ENCODE measurements around the gene EFEMP1. TPM values are rescaled to one million over a fixed set of nuclear protein-coding genes. Genes with fewer than 3 reads are reported as not detected.
"Not testable (repeated sequence)": the region's sequence is repeated elsewhere in the genome, so short reads cannot be mapped to it uniquely, and the experiment has no call there.

EFEMP1 gene
- total and polyA plus RNA-seq, 10 of the 15 experiments (the other 5 are each of a cell fraction or from before 2014, with no cell fraction given) = 0.27 to 1.2 (median 0.35) TPM; not detected in 6

DNA sequence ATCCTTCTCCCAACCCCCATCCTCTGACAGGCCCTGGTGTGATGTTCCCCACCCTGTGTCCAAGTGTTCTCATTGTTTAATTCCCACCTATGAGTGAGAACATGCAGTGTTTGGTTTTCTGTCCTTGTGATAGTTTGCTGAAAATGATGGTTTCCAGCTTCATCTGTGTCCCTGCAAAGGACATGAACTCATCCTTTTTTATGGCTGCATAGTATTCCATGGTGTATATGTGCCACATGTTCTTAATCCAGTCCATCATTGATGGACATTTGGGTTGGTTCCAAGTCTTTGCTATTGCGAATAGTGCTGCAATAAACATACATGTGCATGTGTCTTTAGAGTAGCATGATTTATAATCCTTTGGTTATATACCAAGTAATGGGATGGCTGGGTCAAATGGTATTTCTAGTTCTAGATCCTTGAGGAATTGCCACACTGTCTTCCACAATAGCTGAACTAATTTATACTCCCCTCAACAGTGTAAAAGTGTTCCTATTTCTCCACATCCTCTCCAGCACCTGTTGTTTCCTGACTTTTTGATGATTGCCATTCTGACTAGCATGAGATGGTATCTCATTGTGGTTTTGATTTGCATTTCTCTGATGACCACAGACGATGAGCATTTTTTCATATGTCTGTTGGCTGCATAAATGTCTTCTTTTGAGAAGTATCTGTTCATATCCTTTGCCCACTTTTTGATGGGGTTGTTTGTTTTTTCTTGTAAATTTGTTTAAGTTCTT, 91.7 kb downstream of the EFEMP1 start:
- H3K36me3 ChIP-seq (ENCODE audit: control insufficient read depth in 2 of 2, insufficient read depth in 2 of 2, low read length in 1 of 2); H3K9me3 ChIP-seq (replicated peaks; ENCODE audit: control insufficient read depth, insufficient read depth, low read length); H2AFZ ChIP-seq (ENCODE audit: control insufficient read depth, low read depth, low read length); H3K4me1 ChIP-seq (ENCODE audit: control insufficient read depth, insufficient read depth, low read length); RAD21 ChIA-PET (ENCODE audit: unreplicated experiment); FAIRE-seq; H4K20me1 ChIP-seq (ENCODE audit: control insufficient read depth, insufficient read depth); H3K79me2 ChIP-seq (ENCODE audit: control insufficient read depth, insufficient read depth, low read length); H3K4me2 ChIP-seq (ENCODE audit: control insufficient read depth, insufficient read depth); BruUV-seq (replicated peaks); ATAC-seq; DNase-seq (ENCODE audit: low read depth, low spot score); H3K4me3 ChIP-seq; POLR2A ChIA-PET; CTCF ChIA-PET; H3K9ac ChIP-seq (ENCODE audit: control insufficient read depth, insufficient read depth, low read length); intact Hi-C loops (cut with micrococcal nuclease; ENCODE audit: unreplicated experiment); SMC1A ChIA-PET (ENCODE audit: uncharacterized antibody, unreplicated experiment); H3K27ac ChIP-seq (ENCODE audit: control insufficient read depth, insufficient read depth); H3K27me3 ChIP-seq (replicated peaks in 1 of 2; ENCODE audit: control insufficient read depth in 2 of 2, insufficient read depth in 2 of 2, low read length in 1 of 2); in situ Hi-C loops (cut with MboI): not testable (repeated sequence)
- 7% methylated on average over 2 of the region's 2 CpGs for WGBS (ENCODE audit: insufficient coverage, insufficient replicate concordance, low lambda C conversion rate, missing lambda C conversion rate)

- CTCF ChIA-PET = no interaction called here
- H3K9ac ChIP-seq (ENCODE audit: control insufficient read depth, insufficient read depth, low read length) = no peak overlapping the region
- no peaks in the 10 kb centered on the region for H3K9me3 ChIP-seq (replicated peaks; ENCODE audit: control insufficient read depth, insufficient read depth, low read length)
- WGBS (ENCODE audit: insufficient coverage, insufficient replicate concordance, low lambda C conversion rate, missing lambda C conversion rate) = 5% methylated on average over 1 of the region's 1 CpG
- intact Hi-C loops (cut with micrococcal nuclease; ENCODE audit: unreplicated experiment) = no loop called here
- no peak overlapping the region for H3K4me3 ChIP-seq
- DNase-seq (ENCODE audit: low read depth, low spot score) = no peak
- FAIRE-seq = no peak
- no peaks in the 10 kb centered on the region for H3K4me1 ChIP-seq (ENCODE audit: control insufficient read depth, insufficient read depth, low read length)
- ATAC-seq = no peak
- in situ Hi-C loops (cut with MboI) = no loop called here
- POLR2A ChIA-PET = no interaction called here
- no peak overlapping the region for H2AFZ ChIP-seq (ENCODE audit: control insufficient read depth, low read depth, low read length)
- H3K36me3 ChIP-seq (ENCODE audit: control insufficient read depth in 2 of 2, insufficient read depth in 2 of 2, low read length in 1 of 2) = no peaks in the 10 kb centered on the region
- H3K27ac ChIP-seq (ENCODE audit: control insufficient read depth, insufficient read depth) = no peak overlapping the region
- SMC1A ChIA-PET (ENCODE audit: uncharacterized antibody, unreplicated experiment) = interaction anchor here (1.2 kb wide), 1 partner anchor 9 kb away, joined by 3 read pairs; no protein-coding TSS in a partner anchor
- no peak overlapping the region for H3K4me2 ChIP-seq (ENCODE audit: control insufficient read depth, insufficient read depth)
- H4K20me1 ChIP-seq (ENCODE audit: control insufficient read depth, insufficient read depth) = no peaks in the 10 kb centered on the region
- no peaks in the 10 kb centered on the region for H3K79me2 ChIP-seq (ENCODE audit: control insufficient read depth, insufficient read depth, low read length)
- no TSS peak for BruUV-seq (replicated peaks)
- H3K27me3 ChIP-seq (replicated peaks in 1 of 2; ENCODE audit: control insufficient read depth in 2 of 2, insufficient read depth in 2 of 2, low read length in 1 of 2) = no peaks in the 10 kb centered on the region
- RAD21 ChIA-PET (ENCODE audit: unreplicated experiment) = no interaction called here
- TF ChIP-seq CHD4 (IDR thresholded peaks at IDR 0.05) (no peak), EP300 (IDR thresholded peaks at IDR 0.05; ENCODE audit: borderline replicate concordance in 1 of 2, control insufficient read depth in 1 of 2, low read depth in 2 of 2, low read length in 2 of 2) (no peak), SPI1 (IDR thresholded peaks at IDR 0.05; ENCODE audit: borderline replicate concordance, insufficient read depth, low read depth, low read length) (no peak), SIN3A (IDR thresholded peaks at IDR 0.05; ENCODE audit: low read depth, low read length) (no peak), IKZF2 (IDR thresholded peaks at IDR 0.05) (no peak), MEF2B (IDR thresholded peaks at IDR 0.05; ENCODE audit: partially characterized antibody, poor library complexity, severe bottlenecking) (no peak), CBX5 (IDR thresholded peaks at IDR 0.05; ENCODE audit: low read depth) (no peak), CHD1 (IDR thresholded peaks at IDR 0.05; ENCODE audit: low read depth, low read length) (no peak), MYC (IDR thresholded peaks at IDR 0.05; ENCODE audit: insufficient read depth, insufficient read length, insufficient replicate concordance, low read length, severe bottlenecking) (no peak), NR2C2 (IDR thresholded peaks at IDR 0.05; ENCODE audit: borderline replicate concordance, control insufficient read depth, insufficient read length, low read depth) (no peak), IRF4 (IDR thresholded peaks at IDR 0.05; ENCODE audit: low read depth, low read length) (no peak), ZZZ3 (IDR thresholded peaks at IDR 0.05; ENCODE audit: control insufficient read depth, insufficient read length, low read depth) (no peak), MXI1 (IDR thresholded peaks at IDR 0.05; ENCODE audit: low read depth, low read length) (no peak)
- TF ChIP-seq, protein P1, sequence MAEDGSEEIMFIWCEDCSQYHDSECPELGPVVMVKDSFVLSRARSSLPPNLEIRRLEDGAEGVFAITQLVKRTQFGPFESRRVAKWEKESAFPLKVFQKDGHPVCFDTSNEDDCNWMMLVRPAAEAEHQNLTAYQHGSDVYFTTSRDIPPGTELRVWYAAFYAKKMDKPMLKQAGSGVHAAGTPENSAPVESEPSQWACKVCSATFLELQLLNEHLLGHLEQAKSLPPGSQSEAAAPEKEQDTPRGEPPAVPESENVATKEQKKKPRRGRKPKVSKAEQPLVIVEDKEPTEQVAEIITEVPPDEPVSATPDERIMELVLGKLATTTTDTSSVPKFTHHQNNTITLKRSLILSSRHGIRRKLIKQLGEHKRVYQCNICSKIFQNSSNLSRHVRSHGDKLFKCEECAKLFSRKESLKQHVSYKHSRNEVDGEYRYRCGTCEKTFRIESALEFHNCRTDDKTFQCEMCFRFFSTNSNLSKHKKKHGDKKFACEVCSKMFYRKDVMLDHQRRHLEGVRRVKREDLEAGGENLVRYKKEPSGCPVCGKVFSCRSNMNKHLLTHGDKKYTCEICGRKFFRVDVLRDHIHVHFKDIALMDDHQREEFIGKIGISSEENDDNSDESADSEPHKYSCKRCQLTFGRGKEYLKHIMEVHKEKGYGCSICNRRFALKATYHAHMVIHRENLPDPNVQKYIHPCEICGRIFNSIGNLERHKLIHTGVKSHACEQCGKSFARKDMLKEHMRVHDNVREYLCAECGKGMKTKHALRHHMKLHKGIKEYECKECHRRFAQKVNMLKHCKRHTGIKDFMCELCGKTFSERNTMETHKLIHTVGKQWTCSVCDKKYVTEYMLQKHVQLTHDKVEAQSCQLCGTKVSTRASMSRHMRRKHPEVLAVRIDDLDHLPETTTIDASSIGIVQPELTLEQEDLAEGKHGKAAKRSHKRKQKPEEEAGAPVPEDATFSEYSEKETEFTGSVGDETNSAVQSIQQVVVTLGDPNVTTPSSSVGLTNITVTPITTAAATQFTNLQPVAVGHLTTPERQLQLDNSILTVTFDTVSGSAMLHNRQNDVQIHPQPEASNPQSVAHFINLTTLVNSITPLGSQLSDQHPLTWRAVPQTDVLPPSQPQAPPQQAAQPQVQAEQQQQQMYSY (CRISPR knock-in tag; IDR thresholded peaks at IDR 0.05) = no peak
Observed at GRCh38 chr2:55827855-55828254, 95.7 kb downstream of the EFEMP1 start.
